Activated effector memory CD4-positive, alpha-beta T cell treated with Interleukin-2 at 50 U/mL for 16 hours (primary cell): ENCODE measurements around the gene BRPF1.

Experiments
- DNase-seq: peaks from one replicate; pipeline ENCODE4 v3.0.0-alpha.2; 2020

Gene BRPF1

GRCh38 chr3:9791790-9792404, 60.4 kb downstream of the BRPF1 start:
- DNase-seq = no peak

GRCh38 chr3:9792405-9793160, 61.0 kb downstream of the BRPF1 start, which contains the start of the genes ARPC4 and TADA3:
Gene ARPC4, plus strand, starts transcription at chr3:9793082. Its CDS starts 40 bp downstream, at chr3:9793122.
Gene TADA3, minus strand, starts transcription at chr3:9792473. Its CDS starts 1,007 bp downstream, at chr3:9791466.
- peak; percentile 86 for DNase-seq

GRCh38 chr3:9793161-9793781, 61.7 kb downstream of the BRPF1 start:
- DNase-seq = no peak

- DNase-seq = no peak
Measured at GRCh38 chr3:9794400-9794799, 62.9 kb downstream of the BRPF1 start.

- no peak for DNase-seq
Measured at GRCh38 chr3:9795207-9795606, 63.7 kb downstream of the BRPF1 start.

GRCh38 chr3:9797196-9797945, 65.8 kb downstream of the BRPF1 start:
- DNase-seq = no peak
